Activated CD8-positive, alpha-beta memory T cell treated with anti-CD3 and anti-CD28 coated beads for 4 hours (primary cell): Measurements from ENCODE around the gene SNAI3.

Source experiments
- DNase-seq, 2 donors: peaks; one replicate each; pipeline ENCODE4 v3.0.0-alpha.2; 2020; ENCODE audit warnings: low read depth in 2 of 2

Gene SNAI3

DNA sequence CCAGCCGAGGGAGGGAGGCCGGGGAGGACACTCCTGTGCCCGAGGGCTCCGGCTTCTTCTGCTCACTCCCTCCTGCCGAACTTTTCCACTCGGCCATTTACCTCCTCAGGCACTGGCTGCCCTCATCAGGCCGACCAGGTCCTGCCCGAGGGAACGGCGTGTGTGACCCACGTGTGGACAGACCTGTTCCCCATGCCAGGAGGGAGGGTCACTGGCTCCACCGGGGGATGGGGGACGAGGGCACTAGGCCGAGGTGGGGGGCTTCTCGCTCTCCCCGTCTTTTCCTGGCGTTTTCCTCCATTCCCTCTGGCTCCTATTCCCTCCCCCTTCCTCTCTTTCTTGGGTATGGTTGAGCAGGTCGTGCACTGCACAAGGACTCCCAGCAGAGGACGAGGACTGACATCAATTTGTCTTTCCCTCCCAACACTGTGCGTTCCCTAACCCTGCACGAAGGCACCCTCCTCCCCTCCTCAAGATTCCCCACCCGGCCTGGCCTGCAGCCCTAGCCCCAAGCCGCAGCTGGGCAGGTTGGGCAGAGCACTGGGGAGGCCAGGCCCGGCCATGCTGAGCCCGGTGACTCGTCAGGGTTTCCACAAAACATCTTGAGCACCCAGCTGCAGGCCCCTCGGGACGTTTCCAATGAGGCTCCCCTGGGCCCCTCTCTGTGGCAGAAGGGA, 51.2 kb downstream of the SNAI3 start:
- no peak for DNase-seq

DNA sequence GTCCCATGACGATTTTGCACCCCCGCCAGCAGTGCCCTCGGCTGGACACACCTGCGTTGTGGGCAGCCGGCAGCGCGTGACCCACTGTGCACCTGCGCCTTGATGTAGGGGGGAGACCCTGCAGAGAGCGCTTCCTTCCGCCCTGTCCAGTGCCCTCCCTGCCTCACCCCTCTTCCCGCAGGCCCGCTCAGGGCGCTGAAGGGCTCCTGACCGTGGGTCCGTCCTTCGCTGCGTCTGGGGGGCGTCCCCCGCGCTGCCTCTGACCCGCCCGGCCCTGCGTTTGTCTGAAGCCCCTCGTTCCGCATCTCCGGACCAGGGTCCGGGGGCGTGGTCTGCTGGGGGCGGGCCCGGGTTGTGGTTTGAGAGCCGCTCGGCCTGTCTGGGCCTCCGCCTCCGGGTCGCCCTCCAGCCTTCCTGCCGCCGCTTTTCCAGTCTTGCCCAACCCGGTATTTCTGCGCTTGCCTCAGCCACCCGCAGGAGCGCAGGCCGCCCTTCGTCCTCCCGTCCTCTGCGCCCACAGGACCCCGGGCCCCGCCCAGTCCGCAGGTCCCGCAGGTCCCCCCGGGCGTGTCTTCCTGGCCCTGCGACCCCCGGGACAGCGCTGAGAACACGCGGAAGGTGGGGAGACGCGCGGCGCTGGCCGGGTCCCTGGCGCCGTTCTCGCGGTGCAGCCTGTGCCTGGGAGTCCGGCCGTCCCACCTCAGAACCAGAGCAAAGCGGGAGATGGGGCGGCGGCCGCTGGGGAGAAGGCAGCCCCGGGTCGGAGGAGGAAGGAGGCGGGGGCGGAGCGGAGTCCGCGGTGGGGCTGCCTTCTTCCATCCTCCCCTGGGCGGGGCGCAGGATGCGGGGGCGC, 51.9 kb downstream of the SNAI3 start:
- DNase-seq: peak in 1 of 2 donors; percentile 43

DNA sequence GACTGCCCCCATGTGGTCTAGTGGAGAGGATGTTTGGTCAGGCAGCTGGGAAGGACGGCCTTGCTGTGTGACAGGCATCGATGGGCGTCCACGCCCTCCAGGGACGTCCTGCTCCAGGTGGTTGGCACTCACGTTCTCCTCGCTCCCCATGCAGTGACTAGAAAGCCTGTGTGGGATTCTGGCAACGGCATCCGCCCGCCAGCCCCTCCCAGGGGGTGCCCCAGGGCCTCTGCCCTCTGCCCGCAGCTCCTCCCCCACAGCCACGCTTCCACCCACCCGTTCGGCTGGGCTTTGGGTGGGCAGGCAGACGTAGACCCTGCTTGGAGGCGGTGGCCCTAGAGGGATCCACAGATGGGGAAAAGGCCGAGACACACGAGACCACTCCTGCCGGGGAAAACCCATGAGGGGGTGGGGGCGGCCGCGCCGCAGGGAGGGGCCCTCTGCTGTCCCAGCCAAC, 52.6 kb downstream of the SNAI3 start:
- DNase-seq: peak; percentile 42 to 55

DNA sequence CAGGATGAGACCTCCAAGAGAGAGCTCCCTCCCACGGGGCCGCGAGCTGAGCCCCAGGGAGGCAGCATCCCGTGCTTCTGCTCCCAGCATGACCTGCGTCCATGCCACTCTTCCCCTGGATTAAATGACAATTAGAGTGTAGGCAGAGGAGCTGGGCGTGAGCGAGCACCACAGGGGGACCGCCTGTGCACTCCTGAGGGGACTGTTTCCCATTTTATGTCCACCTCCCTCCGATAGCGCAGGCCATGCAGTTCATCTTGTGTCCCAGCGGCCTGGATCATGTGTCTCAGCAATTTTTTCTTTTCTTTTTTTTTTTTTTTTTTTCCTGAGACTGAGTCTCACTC, 53.7 kb downstream of the SNAI3 start:
- no peak for DNase-seq

DNA sequence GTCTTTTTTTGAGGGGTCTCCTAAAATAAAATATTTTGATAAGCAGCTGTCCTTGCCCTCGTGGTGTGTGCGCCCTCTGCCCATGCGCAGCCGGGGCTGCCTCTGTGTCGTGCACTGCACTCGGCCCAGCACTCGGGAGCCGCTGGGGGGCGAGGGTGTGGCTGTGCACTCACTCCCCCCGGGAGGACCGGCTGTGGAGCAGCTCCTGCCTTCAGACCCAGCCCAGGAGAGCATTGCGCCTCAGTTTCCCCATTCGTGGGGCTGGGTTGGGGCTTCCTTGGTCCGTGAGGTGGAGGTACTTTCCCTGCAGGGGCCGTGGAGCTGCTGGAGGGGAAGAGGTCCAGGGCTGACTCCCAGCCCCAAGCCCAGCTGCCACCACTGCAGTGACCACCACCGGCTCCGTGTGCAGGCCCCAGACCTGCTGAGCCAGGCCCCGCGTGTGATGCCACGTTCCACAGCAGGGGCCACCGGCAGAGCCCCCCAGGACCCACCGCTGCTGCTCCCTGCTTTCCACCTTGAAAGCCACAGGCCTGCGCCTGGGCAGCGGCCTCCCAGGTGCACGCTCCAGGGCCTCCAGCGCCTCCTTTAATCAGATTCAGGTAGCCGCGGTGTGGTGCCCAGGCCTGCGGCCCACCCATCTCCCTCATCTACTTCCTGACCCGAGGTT, 54.3 kb downstream of the SNAI3 start:
- no peak for DNase-seq

DNA sequence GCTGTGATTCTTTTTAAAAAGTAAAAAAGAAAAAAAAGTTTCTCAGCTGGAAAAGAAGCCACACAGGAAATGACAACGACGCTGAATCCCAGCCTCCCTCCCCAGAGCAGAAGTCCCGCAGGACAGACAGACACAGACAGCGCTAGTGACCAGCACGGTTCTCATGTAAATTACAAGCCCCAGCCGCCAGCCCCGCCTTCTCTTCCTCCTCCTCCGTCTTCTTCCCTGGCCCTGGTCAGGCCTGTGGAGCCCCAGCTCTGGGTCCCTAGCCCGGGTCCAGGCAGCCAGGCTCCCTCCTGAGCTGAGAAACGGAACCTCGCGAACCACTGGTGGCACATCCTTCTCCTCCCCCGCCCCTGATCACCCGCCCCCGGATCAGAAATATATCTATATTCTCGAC, 54.9 kb downstream of the SNAI3 start:
- no peak for DNase-seq

DNA sequence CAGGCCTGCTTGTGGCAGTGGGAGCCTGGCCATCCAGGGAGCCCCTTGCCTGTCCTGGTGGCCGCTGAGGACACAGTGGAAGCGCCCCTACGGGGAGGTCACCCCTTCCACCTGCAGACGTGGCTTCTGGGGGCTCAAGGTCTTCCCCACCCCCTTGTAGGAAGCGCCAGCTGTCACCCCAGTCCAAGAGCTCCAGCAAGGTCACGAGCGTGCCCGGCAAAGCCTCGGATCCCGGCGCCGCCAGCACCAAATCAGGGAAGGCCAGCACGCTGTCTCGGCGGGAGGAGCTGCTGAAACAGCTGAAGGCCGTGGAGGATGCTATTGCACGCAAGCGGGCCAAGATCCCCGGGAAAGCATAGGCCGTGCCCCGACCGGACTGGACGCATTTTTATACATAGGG, 55.4 kb downstream of the SNAI3 start:
- no peak for DNase-seq

DNA sequence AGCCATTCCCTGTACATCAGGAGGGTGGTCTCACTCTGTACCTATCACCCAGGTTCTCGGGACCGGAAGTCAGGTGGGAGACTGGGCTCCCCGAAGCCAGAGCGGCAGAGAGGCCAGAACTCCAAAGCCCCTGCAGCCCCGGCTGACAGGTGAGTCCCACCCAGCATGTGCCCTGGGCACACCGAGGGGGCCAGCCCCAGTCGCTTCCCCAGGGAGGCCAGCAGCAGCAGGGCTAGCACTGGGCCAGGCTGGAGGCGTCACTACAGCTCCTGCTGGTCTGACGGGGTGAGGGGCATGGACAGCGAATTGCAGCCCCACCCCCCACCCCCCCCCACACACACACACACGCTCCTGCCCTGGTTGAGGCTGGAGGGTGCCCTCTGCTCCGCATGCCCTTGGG, 55.9 kb downstream of the SNAI3 start:
- no peak for DNase-seq

DNA sequence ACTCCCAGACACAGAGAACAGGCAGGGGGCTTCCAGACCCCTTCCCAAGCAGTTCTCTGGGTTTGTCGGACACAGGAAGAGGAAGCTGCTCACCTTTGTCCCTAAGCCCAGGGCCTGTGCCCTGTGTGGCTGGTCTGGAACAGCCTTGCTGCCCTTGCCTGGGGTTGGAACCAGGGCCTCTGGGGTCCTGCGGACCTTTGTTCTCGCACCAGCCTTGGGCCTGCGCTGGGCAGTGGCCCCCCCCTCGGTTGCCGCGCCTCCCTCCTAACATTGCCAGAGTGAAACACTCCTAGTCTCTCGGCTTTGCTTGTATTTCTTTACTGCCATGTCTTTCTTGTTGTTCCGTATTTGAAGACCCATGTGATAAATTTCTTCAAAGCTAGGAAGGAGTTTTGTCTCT, 56.5 kb downstream of the SNAI3 start:
- DNase-seq: no peak

DNA sequence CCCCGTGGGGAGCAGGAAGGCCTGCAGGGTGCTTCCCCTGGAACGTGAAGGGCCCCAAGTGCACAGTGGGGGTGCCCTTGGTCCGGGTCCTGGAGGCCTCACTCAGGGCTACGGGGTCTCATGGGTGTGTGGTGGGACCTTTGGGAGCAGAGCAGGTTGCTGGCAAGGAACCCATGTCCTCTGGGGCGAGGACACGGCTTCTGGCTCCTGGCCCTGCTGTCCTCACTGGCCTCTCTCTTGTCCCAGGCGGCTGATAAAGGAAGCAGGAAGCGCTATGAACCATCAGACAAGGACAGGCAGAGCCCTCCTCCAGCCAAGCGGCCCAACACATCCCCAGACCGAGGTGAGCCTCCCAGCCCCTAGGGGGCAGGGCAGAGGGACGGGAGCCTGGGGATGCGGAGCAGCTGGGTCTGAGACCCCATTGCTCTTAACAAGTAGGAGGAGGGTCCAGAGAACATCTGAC, 57.8 kb downstream of the SNAI3 start:
- no peak for DNase-seq
